ENCODE measurements around the gene WTIP. TPM values are rescaled to one million over a fixed set of nuclear protein-coding genes. Genes with fewer than 3 reads are reported as not detected.
"Not testable (repeated sequence)": the region's sequence is repeated elsewhere in the genome, so short reads cannot be mapped to it uniquely, and the experiment has no call there.

WTIP gene
- total RNA-seq, 1 donor, result 21.8 TPM

GRCh38 chr19:34471906-34472700 lies 9.5 kb upstream of the WTIP start:
- no peak for TF ChIP-seq CTCF (IDR thresholded peaks at IDR 0.05; ENCODE audit: insufficient read depth, low read length)
- DNase-seq (ENCODE audit: low read depth), result no peak
- no peak overlapping the region for H3K4me3 ChIP-seq (ENCODE audit: low read depth, low read length)

GRCh38 chr19:34474233-34474989 lies 7.1 kb upstream of the WTIP start:
- H3K4me3 ChIP-seq (ENCODE audit: low read depth, low read length), result no peak overlapping the region
- no peak for TF ChIP-seq CTCF (IDR thresholded peaks at IDR 0.05; ENCODE audit: insufficient read depth, low read length)
- DNase-seq (ENCODE audit: low read depth), result no peak

GRCh38 chr19:34475026-34475974 lies 6.3 kb upstream of the WTIP start:
- no peak for TF ChIP-seq CTCF (IDR thresholded peaks at IDR 0.05; ENCODE audit: insufficient read depth, low read length)

DNA sequence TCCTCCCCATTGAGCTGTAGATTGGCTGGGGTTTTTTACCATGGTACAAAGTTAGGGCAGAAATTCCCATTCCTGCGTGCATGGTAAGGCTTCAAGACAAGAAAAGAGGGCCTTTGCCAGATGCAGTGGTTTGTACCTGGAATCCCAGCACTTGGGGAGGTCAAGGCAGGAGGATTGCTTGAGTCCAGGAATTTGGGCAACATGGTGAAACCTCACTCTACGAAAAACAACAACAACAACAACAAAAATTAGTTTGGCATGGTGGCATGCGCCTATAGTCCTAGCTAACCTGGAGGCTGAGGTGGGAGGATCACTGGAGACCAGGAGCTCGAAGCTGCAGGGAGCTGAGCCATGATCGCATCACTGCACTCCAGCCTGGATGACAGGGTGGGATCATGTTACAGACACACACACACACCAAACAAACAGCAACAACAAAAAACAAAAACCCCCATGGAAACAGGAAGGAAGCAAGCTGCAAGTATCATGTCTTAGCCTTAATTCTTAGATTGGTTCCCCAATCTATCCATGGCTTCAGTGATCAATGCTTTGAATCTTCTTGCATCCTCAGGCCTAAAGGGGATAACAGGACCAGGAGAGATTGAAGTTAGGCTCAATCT lies 5.5 kb upstream of the WTIP start:
- no peak for DNase-seq (ENCODE audit: low read depth)
- TF ChIP-seq CTCF (IDR thresholded peaks at IDR 0.05; ENCODE audit: insufficient read depth, low read length), result no peak

More at GRCh38 chr19:34475026-34475974, 6.3 kb upstream of the WTIP start:
- peak; percentile 89 for DNase-seq (ENCODE audit: low read depth)
- H3K4me3 ChIP-seq (ENCODE audit: low read depth, low read length), result peak overlapping the region; percentile 26

GRCh38 chr19:34478496-34478895 lies 3.1 kb upstream of the WTIP start:
- not testable (repeated sequence) for H3K4me3 ChIP-seq (ENCODE audit: low read depth, low read length); DNase-seq (ENCODE audit: low read depth)

More for the DNA sequence above, 5.5 kb upstream of the WTIP start:
- H3K4me3 ChIP-seq (ENCODE audit: low read depth, low read length), result no peak overlapping the region

DNA sequence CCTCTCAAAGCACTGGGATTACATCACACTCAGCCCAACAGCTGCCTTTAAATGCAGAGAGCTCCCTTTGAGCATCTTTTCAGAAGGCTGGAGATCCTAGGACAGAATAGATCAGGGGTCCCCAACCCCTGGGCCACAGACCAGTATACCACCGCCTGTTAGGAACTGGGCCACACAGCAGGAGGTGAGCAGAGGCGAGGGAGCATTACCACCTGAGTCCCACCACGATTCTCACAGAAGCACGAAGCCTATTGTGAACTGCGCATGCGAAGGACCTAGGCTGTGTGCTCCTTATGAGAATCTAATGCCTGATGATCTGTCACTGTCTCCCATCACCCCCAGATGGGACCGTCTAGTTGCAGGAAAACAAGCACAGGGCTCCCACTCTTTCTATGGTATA lies 2.2 kb upstream of the WTIP start:
- TF ChIP-seq CTCF (IDR thresholded peaks at IDR 0.05; ENCODE audit: insufficient read depth, low read length), result no peak
- H3K4me3 ChIP-seq (ENCODE audit: low read depth, low read length), result no peak overlapping the region
- DNase-seq (ENCODE audit: low read depth), result no peak

Data from fibroblast of the aortic adventitia (primary cell).